COLO668 (cell line): ENCODE data around the gene INSL3.

Source experiments
- DNase-seq: peaks from one replicate; lab custom pipeline; 2025; ENCODE audit not compliant: unreplicated experiment; lab: John Stamatoyannopoulos, UW

INSL3 gene

GRCh38 chr19:17821190-17821589 lies at the start of gene INSL3:
TSS of gene INSL3 (minus strand) at chr19:17821519. CDS start at chr19:17821506, 13 bp downstream.
- peak; percentile 18 for DNase-seq

GRCh38 chr19:17869114-17869608 lies 47.8 kb upstream of the INSL3 start:
- DNase-seq: no peak

- DNase-seq: no peak
Observed at GRCh38 chr19:17868669-17869068, 47.4 kb upstream of the INSL3 start.

GRCh38 chr19:17866964-17867486 lies 45.7 kb upstream of the INSL3 start:
- DNase-seq: no peak

- no peak for DNase-seq
Observed at GRCh38 chr19:17866312-17866963, 45.1 kb upstream of the INSL3 start.

- peak; percentile 38 for DNase-seq
Observed at GRCh38 chr19:17865364-17866311, 44.3 kb upstream of the INSL3 start.

GRCh38 chr19:17863520-17864182 lies 42.3 kb upstream of the INSL3 start:
- no peak for DNase-seq

- no peak for DNase-seq
Observed at GRCh38 chr19:17862711-17863519, 41.6 kb upstream of the INSL3 start.

GRCh38 chr19:17861542-17862402 lies 40.5 kb upstream of the INSL3 start:
- DNase-seq: no peak

GRCh38 chr19:17860993-17861360 lies 39.7 kb upstream of the INSL3 start:
- no peak for DNase-seq

GRCh38 chr19:17860331-17860992 lies 39.1 kb upstream of the INSL3 start:
- DNase-seq: peak; percentile 13

GRCh38 chr19:17859533-17860330 lies 38.4 kb upstream of the INSL3 start, which contains the start of gene RPL18A:
TSS of gene RPL18A (plus strand) at chr19:17859910. CDS start at chr19:17859957, 47 bp downstream.
- DNase-seq: peak; percentile 98

- peak; percentile 75 for DNase-seq
Observed at GRCh38 chr19:17855280-17856152, 34.2 kb upstream of the INSL3 start.

GRCh38 chr19:17854061-17854460 lies 32.7 kb upstream of the INSL3 start:
- DNase-seq: no peak

- no peak for DNase-seq
Observed at GRCh38 chr19:17848595-17849292, 27.4 kb upstream of the INSL3 start.
